ENCODE results near the gene DHDDS. TPM values are rescaled to one million over a fixed set of nuclear protein-coding genes. Genes with fewer than 3 reads are reported as not detected.

DHDDS gene
- total RNA-seq, 1 experiment from 2014 or later, result 41.4 TPM

DNA sequence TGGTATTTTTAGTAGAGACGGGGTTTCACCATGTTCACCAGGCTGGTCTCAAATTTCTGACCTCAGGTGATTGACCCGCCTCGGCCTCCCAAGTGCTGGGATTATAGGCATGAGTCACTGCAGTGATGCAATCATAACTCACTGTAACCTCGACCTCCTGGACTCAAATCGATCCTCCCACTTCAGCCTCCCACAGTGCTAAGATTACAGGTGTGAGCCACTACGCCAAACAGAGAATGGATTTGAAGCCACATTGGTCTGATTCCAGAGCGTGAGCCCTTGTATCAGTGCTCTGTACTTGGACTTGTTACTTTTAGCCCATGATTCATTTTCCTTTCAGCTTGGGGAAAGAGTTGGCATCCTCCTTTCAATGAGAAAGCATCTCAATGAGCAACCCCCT, 44.7 kb upstream of the DHDDS start:
- no peak overlapping the region for H3K4me2 ChIP-seq
- intact Hi-C loops (cut with micrococcal nuclease; ENCODE audit: unreplicated experiment), result no loop called here
- H3K4me3 ChIP-seq, result no peak overlapping the region
- H3F3A ChIP-seq (ENCODE audit: insufficient read depth, low read depth), result no peaks in the 10 kb centered on the region
- no peaks in the 10 kb centered on the region for H3K9me2 ChIP-seq (ENCODE audit: insufficient read depth)
- peaks cover 5% of the 10 kb centered on the region; the same call in 1 of the 2 replicates for H3K4me1 ChIP-seq (replicated peaks; ENCODE audit: insufficient read depth)
- no peak overlapping the region for H3K27ac ChIP-seq
- TF ChIP-seq, protein P1, sequence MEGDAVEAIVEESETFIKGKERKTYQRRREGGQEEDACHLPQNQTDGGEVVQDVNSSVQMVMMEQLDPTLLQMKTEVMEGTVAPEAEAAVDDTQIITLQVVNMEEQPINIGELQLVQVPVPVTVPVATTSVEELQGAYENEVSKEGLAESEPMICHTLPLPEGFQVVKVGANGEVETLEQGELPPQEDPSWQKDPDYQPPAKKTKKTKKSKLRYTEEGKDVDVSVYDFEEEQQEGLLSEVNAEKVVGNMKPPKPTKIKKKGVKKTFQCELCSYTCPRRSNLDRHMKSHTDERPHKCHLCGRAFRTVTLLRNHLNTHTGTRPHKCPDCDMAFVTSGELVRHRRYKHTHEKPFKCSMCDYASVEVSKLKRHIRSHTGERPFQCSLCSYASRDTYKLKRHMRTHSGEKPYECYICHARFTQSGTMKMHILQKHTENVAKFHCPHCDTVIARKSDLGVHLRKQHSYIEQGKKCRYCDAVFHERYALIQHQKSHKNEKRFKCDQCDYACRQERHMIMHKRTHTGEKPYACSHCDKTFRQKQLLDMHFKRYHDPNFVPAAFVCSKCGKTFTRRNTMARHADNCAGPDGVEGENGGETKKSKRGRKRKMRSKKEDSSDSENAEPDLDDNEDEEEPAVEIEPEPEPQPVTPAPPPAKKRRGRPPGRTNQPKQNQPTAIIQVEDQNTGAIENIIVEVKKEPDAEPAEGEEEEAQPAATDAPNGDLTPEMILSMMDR (conservative IDR thresholded peaks at IDR 0.05), result no peak
- TF ChIP-seq EZH2 (IDR thresholded peaks at IDR 0.05; ENCODE audit: low read depth), result no peak
- H3K36me3 ChIP-seq (ENCODE audit: low read depth), result no peaks in the 10 kb centered on the region
- no peaks in the 10 kb centered on the region for H4K20me1 ChIP-seq (ENCODE audit: insufficient read depth)
- no peak overlapping the region for H2AFZ ChIP-seq
- H3K79me2 ChIP-seq (ENCODE audit: low read depth), result no peaks in the 10 kb centered on the region
- no peaks in the 10 kb centered on the region for H3K9me3 ChIP-seq (ENCODE audit: insufficient read depth, low read depth)
- BruUV-seq (replicated peaks), result no TSS peak
- no peaks in the 10 kb centered on the region for H3K27me3 ChIP-seq (ENCODE audit: insufficient read depth, low read depth)
- DNase-seq, result peak; percentile 47 to 83
- CTCF ChIA-PET, result no interaction called here
- POLR2A ChIA-PET (ENCODE audit: unreplicated experiment), result no interaction called here

- Histone ChIP-seq H3K9me2 (ENCODE audit: insufficient read depth) (no peaks in the 10 kb centered on the region), H2AFZ (no peak overlapping the region), H3K36me3 (ENCODE audit: low read depth) (no peaks in the 10 kb centered on the region), H3F3A (ENCODE audit: insufficient read depth, low read depth) (no peaks in the 10 kb centered on the region), H4K20me1 (ENCODE audit: insufficient read depth) (no peaks in the 10 kb centered on the region), H3K9me3 (ENCODE audit: insufficient read depth, low read depth) (no peaks in the 10 kb centered on the region), H3K27ac (no peak overlapping the region), H3K4me3 (no peak overlapping the region), H3K27me3 (ENCODE audit: insufficient read depth, low read depth) (no peaks in the 10 kb centered on the region), H3K4me1 (replicated peaks; ENCODE audit: insufficient read depth) (peaks cover 5% of the 10 kb centered on the region; the same call in 1 of the 2 replicates), H3K79me2 (ENCODE audit: low read depth) (no peaks in the 10 kb centered on the region), H3K4me2 (no peak overlapping the region)
- intact Hi-C loops (cut with micrococcal nuclease; ENCODE audit: unreplicated experiment), result no loop called here
- no peak for DNase-seq
- POLR2A ChIA-PET (ENCODE audit: unreplicated experiment), result no interaction called here
- CTCF ChIA-PET, result no interaction called here
- no TSS peak for BruUV-seq (replicated peaks)
- TF ChIP-seq EZH2 (IDR thresholded peaks at IDR 0.05; ENCODE audit: low read depth), result no peak
- TF ChIP-seq, protein P1 (conservative IDR thresholded peaks at IDR 0.05), result no peak
These were observed 43.2 kb upstream of the DHDDS start for GRCh38 chr1:26388791-26389445.

DNA sequence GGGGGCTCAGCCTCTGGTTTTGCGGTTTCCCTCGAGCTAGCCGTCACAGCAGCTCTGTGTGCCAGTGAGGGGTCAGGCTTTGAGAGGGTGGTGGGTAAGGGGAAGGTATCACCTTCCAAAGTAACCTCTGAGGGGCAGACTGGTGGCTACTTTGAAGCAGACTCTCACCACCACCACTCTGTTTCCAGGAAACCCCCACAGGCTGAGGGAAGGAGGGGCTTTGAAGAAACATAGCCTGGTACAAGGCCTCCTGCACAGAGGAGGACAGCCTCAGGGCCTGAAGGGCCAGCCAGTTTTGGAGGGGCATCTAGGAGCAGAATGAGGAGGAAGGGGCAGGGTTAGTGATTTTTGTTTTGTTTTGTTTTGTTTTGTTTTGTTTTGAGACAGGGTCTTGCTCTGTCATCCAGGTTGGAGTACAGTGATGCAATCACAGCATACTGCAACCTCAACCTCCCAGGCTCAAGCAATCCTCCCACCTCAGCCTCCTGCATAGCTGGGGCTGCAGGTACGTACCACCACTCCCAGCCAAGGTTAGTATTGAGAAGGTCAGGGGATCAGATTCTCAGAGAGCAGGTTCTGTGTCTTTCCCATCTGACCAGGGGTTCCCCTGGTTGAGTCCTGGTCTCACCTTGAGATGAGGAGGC, 42.4 kb upstream of the DHDDS start:
- Histone ChIP-seq H3F3A (ENCODE audit: insufficient read depth, low read depth) (no peaks in the 10 kb centered on the region), H3K27me3 (ENCODE audit: insufficient read depth, low read depth) (no peaks in the 10 kb centered on the region), H3K9me2 (ENCODE audit: insufficient read depth) (no peaks in the 10 kb centered on the region), H3K4me3 (no peak overlapping the region), H3K36me3 (ENCODE audit: low read depth) (no peaks in the 10 kb centered on the region), H3K9me3 (ENCODE audit: insufficient read depth, low read depth) (no peaks in the 10 kb centered on the region), H3K79me2 (ENCODE audit: low read depth) (no peaks in the 10 kb centered on the region), H3K27ac (no peak overlapping the region), H3K4me1 (replicated peaks; ENCODE audit: insufficient read depth) (peaks cover 5% of the 10 kb centered on the region; the same call in 1 of the 2 replicates), H2AFZ (no peak overlapping the region), H4K20me1 (ENCODE audit: insufficient read depth) (no peaks in the 10 kb centered on the region), H3K4me2 (no peak overlapping the region)
- no TSS peak for BruUV-seq (replicated peaks)
- TF ChIP-seq EZH2 (IDR thresholded peaks at IDR 0.05; ENCODE audit: low read depth), result no peak
- TF ChIP-seq, protein P1 (conservative IDR thresholded peaks at IDR 0.05), result no peak
- intact Hi-C loops (cut with micrococcal nuclease; ENCODE audit: unreplicated experiment), result no loop called here
- CTCF ChIA-PET, result no interaction called here
- DNase-seq, result no peak
- POLR2A ChIA-PET (ENCODE audit: unreplicated experiment), result no interaction called here
